Measurements from ENCODE around the gene PRMT7.

- TF ChIP-seq, protein P1, sequence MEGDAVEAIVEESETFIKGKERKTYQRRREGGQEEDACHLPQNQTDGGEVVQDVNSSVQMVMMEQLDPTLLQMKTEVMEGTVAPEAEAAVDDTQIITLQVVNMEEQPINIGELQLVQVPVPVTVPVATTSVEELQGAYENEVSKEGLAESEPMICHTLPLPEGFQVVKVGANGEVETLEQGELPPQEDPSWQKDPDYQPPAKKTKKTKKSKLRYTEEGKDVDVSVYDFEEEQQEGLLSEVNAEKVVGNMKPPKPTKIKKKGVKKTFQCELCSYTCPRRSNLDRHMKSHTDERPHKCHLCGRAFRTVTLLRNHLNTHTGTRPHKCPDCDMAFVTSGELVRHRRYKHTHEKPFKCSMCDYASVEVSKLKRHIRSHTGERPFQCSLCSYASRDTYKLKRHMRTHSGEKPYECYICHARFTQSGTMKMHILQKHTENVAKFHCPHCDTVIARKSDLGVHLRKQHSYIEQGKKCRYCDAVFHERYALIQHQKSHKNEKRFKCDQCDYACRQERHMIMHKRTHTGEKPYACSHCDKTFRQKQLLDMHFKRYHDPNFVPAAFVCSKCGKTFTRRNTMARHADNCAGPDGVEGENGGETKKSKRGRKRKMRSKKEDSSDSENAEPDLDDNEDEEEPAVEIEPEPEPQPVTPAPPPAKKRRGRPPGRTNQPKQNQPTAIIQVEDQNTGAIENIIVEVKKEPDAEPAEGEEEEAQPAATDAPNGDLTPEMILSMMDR (conservative IDR thresholded peaks at IDR 0.05) = no peak
- no peak for TF ChIP-seq EZH2 (IDR thresholded peaks at IDR 0.05; ENCODE audit: low read depth)
These were observed 84.5 kb downstream of the PRMT7 start for GRCh38 chr16:68395167-68395786.
